Kidney epithelial cell (primary cell): ENCODE data around the gene SMAD7. TPM values are rescaled to one million over a fixed set of nuclear protein-coding genes. Genes with fewer than 3 reads are reported as not detected.

Experiments
- DNase-seq: peaks from one replicate; pipeline ENCODE4 v3.0.0-alpha.2; 2010; ENCODE audit warnings: low read depth
- H3K27me3 ChIP-seq: 2 replicates; pipeline ENCODE4 v1.6.0; 2011; ENCODE audit warnings: low read length; ENCODE audit not compliant: control insufficient read depth, insufficient read depth
- H3K36me3 ChIP-seq: 2 replicates; pipeline ENCODE4 v1.5.1; 2011; ENCODE audit warnings: low read length; ENCODE audit not compliant: control insufficient read depth, insufficient read depth
- H3K4me3 ChIP-seq: 2 replicates; pipeline ENCODE4 v1.5.1; 2011; ENCODE audit warnings: low read depth, mild to moderate bottlenecking, control low read depth, low read length
- CTCF ChIP-seq: IDR thresholded peaks from 2 replicates; pipeline ENCODE4 v1.5.1; 2011; ENCODE audit warnings: mild to moderate bottlenecking, moderate library complexity, low read length, control low read depth, inconsistent platforms; ENCODE audit not compliant: insufficient read depth, poor library complexity, severe bottlenecking
- total RNA-seq: library from RNA; depleted of rRNA; stranded (reverse); fragments of >200 nt; gene quantifications from 2 replicates; pipeline ENCODE4 v1.2.3, GENCODE V29; 2015

Gene SMAD7
- total RNA-seq, 1 donor from 2014 or later, result 54.3 TPM

- DNase-seq, result no peak
- no peaks in the 10 kb centered on the region for H3K27me3 ChIP-seq
- peak overlapping the region; percentile 91 for H3K4me3 ChIP-seq
- TF ChIP-seq CTCF, result no peak
- peaks cover 3% of the 10 kb centered on the region for H3K36me3 ChIP-seq
These were observed 1.6 kb downstream of the SMAD7 start for GRCh38 chr18:48949050-48949605.

DNA sequence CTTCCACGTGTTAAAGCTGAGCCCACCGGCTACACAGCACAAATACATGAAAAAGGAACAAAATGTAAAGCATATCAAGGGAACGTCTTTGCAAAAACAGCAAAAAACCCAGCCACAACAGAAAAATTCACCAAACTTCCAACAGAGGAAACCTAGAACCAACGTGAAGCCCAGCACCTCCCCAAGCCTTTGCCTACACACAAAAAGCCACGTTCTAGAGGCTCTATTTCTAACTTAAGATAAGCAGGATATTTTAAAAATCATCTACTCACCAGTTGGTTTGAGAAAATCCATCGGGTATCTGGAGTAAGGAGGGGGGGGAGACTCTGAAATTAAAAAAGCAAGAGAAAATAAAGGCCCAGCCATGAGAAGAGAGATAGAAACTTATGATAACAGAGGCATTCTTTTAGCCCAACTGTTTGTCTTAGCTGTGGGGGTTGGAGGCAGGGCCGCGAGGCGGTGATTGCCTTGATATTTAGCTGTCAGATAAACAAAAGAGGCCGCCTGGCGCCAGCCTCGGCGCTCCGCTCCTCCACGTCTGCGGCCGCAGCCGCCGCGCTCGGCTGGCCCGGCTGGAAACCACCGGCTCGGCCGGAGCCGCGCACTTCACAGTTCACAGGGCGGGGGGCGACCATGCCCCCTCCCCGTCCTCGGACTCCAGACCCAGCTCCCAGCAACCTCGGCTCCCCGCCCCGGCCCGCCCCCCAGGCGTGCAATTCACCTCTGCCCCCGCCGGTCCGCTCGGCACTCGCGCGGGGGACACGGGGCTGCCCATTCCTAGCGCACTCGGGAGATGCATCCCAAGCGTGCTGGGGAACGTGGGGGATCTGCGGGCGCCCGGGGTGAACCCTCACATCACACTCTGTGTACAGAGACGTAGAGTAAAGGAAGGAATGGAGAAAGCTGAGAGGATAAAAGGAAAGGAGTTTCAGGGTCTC lies 2.4 kb downstream of the SMAD7 start:
- DNase-seq, result no peak
- Histone ChIP-seq H3K27me3 (no peaks in the 10 kb centered on the region), H3K4me3 (peak overlapping the region; percentile 91), H3K36me3 (peaks cover 3% of the 10 kb centered on the region)
- TF ChIP-seq CTCF, result no peak

DNA sequence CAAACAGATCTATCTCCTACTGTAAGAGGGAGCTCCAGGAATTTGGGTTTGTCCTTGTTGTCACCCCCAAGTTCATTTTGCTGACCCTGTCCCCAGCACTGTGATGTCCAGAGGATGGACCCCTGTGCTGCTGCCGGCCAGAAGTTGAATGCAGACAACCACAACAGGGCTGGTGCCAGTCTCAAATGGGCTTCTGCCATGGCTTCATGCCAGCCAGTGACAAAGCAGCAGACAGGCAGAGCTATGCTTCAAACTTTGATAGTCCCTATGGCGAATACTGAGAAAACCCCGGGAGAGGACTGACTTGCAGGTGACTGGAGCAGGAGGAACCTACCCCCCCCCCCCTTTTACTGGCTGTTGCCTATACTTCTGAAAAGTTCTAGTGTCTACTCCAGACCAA lies 3.2 kb downstream of the SMAD7 start:
- Histone ChIP-seq H3K27me3 (no peaks in the 10 kb centered on the region), H3K4me3 (peak overlapping the region; percentile 91), H3K36me3 (peaks cover 3% of the 10 kb centered on the region)
- DNase-seq, result no peak
- no peak for TF ChIP-seq CTCF

GRCh38 chr18:48947092-48947491 lies 3.7 kb downstream of the SMAD7 start:
- DNase-seq, result no peak
- Histone ChIP-seq H3K27me3 (no peaks in the 10 kb centered on the region), H3K4me3 (peak overlapping the region; percentile 91), H3K36me3 (peaks cover 3% of the 10 kb centered on the region)
- no peak for TF ChIP-seq CTCF

- no peak for DNase-seq
- H3K27me3 ChIP-seq, result no peaks in the 10 kb centered on the region
- H3K4me3 ChIP-seq, result peak overlapping the region; percentile 91
- no peak for TF ChIP-seq CTCF
- peaks cover 3% of the 10 kb centered on the region for H3K36me3 ChIP-seq
These were observed 4.4 kb downstream of the SMAD7 start for GRCh38 chr18:48946329-48946835.

DNA sequence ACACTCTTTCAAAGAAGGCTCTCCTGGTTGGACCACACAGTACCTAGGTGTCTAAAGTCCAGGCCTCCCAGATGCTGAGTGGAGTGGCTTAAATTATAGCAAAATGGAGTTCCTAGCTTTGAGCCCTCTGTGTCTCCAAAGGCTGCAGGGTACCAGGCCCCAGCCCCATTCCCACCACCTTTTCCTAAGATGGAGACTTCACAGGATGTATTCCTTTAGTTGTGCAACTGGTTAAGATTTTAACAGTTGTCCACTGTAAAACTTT lies 4.9 kb downstream of the SMAD7 start:
- no peak for TF ChIP-seq CTCF
- no peaks in the 10 kb centered on the region for H3K27me3 ChIP-seq
- no peak for DNase-seq
- H3K4me3 ChIP-seq, result peak overlapping the region; percentile 91
- H3K36me3 ChIP-seq, result peaks cover 3% of the 10 kb centered on the region
